HFF-Myc (cell line): ENCODE results near the gene BTBD17.

ENCODE experiments used
- DNase-seq: peaks from one replicate; pipeline ENCODE4 v3.0.0-alpha.2; 2011; ENCODE audit warnings: low read depth; ENCODE audit errors: extremely low read depth
- H3K4me3 ChIP-seq: replicated peaks from 2 replicates; pipeline ENCODE4 v1.5.1; 2011; ENCODE audit warnings: low read depth, mild to moderate bottlenecking, control low read depth, low read length
- TF ChIP-seq, protein P1 (sequence below): IDR thresholded peaks from 2 replicates; pipeline ENCODE4 v1.5.1; 2012; ENCODE audit warnings: mild to moderate bottlenecking, low read depth, low read length, control low read depth; ENCODE audit errors: missing control alignments

The BTBD17 gene

DNA sequence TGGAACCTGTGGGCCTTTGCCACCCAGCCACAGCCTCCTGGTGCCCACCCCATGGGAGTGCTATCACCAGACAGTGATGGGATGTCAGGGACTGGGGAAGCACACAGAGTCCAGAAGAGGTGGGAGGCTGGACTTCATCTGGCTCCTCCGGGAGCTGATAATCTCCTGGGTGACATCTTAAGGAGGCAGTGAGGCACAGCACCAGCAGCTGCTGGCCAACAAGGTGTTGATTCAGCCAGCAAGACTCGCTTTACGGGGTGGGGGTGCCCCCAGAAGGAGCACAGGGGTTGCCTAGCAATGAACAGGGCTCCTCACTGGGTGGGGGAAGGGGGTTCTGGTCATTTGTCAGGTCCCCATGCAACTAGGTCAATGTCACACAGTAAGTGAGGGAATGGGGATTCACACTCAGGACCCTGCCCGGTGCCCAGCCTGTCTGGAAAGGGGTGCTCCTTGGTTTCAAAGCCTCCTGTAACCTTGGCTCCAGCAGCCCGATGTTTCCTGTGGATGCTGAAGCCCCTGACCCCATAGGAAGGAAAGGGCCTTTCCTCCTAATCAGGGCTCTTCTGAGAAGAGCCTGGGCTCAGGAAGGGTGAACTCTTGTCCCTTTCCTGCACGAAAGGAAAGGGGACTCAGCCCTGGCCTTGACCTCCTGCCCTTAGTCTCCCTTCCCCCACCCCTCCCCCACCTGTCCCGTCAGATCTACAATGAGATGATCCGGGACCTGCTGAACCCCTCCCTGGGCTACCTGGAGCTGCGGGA is 18.0 kb downstream of the BTBD17 start:
- TF ChIP-seq, protein P1, sequence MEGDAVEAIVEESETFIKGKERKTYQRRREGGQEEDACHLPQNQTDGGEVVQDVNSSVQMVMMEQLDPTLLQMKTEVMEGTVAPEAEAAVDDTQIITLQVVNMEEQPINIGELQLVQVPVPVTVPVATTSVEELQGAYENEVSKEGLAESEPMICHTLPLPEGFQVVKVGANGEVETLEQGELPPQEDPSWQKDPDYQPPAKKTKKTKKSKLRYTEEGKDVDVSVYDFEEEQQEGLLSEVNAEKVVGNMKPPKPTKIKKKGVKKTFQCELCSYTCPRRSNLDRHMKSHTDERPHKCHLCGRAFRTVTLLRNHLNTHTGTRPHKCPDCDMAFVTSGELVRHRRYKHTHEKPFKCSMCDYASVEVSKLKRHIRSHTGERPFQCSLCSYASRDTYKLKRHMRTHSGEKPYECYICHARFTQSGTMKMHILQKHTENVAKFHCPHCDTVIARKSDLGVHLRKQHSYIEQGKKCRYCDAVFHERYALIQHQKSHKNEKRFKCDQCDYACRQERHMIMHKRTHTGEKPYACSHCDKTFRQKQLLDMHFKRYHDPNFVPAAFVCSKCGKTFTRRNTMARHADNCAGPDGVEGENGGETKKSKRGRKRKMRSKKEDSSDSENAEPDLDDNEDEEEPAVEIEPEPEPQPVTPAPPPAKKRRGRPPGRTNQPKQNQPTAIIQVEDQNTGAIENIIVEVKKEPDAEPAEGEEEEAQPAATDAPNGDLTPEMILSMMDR = no peak
- H3K4me3 ChIP-seq = no peak overlapping the region
- no peak for DNase-seq

DNA sequence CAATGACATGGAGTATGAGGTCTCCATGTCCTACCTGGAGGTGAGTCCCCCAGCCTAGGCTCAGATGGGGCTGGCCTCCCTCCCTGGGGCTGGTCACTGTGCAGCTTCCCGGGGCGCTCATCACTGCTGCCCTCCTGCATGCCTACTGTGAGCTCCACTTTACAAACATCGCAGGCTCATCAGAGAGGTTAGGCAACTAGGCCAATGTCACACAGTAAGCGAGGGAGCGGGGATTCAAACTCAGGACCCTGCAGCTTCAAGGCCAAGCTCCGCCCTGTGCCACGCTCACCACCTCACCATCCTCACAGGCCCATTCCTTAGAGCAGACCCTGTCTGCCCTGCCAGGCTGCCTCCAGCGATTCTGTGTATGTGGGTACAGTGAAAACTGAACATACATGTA is 18.5 kb downstream of the BTBD17 start:
- TF ChIP-seq, protein P1 = no peak
- DNase-seq = no peak

DNA sequence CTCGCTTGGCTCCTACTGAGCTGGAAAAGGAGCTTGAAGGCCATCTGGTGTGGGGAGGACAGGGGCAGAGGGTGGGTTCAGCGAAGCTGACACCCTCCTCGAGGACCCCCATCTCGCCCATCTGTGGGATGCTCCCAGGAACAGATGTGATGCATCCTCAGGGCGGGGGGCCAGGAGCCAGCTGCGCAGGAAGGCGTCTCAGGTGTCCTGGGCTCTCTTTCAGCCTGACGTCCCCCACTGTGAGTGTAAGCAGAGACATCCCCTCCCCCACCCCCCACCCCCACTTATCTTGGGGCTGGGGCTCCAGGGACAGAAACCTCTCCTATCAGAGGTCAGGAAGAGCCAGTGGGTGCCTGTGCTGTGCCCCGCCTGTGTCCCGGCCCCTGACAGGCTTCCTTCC is 19.4 kb downstream of the BTBD17 start:
- no peak for DNase-seq
- TF ChIP-seq, protein P1 = no peak
- no peak overlapping the region for H3K4me3 ChIP-seq

More for the DNA sequence above, 18.5 kb downstream of the BTBD17 start:
- H3K4me3 ChIP-seq = no peak overlapping the region

DNA sequence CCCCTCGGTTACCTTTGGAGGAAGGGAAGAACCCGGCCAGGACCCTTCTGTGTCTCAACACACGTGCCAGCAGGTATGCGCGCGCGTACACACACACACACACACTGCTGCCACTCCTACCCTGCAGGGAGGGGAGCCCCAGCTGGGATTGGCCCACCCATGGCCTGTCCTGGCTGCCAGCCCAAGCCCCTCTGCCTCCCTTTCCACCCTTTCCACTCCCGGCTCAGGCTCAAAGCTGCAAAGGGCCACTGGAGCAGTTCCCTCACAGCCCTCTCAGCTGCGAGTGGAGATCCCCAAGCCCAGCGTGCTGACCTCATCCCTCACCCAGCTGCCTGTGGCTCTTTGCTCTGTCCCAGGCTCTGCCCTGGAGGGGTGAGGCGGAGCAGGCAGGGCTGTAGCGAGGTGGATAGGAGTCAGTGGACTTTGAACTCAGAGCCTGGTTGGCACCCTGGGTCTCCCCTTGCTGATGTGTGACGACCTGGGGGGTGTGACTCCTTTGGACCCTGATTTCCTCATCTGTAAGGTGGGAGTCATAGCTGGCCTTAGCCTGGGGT is 21.1 kb downstream of the BTBD17 start:
- no peak for DNase-seq
- TF ChIP-seq, protein P1 = no peak

DNA sequence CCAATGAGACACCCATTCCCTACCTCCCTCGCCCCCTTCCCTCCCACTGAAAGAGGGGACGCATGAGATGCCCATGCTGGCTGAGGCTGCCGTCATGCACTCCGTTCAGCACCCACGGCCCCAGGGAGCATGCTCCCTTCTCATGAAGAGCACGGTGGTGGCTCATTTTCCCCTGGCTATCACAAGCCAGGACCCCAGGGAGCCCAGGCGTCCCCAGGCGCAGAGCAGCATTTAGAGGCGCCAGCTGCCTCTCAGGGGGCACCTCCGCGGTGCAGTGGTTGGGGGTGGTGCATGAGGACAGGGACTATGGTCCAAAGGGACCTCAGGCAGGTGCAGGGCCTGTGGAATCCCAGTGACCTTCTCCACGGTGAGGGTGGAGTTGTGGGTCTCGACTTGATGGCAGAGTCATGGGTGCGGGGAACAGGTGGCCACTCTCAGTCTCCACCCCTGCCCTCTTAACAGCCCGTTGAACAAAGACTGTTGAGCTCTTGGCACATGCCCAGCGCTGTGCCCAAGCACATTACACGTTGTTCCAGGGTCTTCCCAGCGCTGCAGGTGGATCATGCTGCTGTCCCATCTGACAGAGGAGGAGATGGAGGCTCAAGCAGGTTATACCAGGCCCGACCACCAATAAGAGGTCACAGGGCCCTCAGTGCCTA is 22.0 kb downstream of the BTBD17 start:
- H3K4me3 ChIP-seq = no peak overlapping the region
- TF ChIP-seq, protein P1 = no peak
- no peak for DNase-seq

More for the DNA sequence above, 21.1 kb downstream of the BTBD17 start:
- no peak overlapping the region for H3K4me3 ChIP-seq

DNA sequence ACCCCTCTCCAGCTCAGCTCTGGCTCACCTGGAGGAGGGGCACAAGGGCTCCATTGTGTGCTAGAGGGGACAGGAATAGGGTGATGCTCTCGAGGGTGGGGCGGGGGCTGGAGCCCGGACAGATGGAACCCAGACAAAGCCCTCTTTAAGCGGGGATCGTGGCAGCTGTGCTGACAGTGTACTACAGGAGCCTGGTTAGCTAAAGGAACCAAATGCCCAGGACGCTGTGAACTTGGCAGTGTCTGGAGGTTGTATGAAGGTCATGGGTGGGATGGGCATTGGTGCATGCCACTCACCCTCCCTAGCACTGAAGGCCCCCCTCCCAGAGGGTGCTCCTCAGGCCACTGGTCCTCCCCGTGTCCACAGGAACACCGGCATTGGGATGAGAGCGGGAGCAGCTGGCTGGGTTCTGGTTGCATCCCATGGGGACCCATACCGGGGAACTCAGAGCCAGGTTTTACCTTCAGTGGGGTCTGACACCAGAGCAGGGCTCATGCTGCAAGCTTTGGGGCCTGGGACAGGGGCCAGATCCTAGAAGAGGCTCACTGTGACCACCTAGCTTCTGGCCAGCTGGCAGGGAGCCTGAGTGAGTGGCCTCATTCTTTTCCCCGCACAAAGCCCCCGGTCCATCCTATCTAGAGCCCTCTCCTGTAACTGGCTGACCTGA is 23.7 kb downstream of the BTBD17 start:
- DNase-seq = no peak

More for the DNA sequence above, 23.7 kb downstream of the BTBD17 start:
- H3K4me3 ChIP-seq = no peak overlapping the region
- TF ChIP-seq, protein P1 = no peak
